ENCODE data around the gene ITGB5.

Gene ITGB5

DNA sequence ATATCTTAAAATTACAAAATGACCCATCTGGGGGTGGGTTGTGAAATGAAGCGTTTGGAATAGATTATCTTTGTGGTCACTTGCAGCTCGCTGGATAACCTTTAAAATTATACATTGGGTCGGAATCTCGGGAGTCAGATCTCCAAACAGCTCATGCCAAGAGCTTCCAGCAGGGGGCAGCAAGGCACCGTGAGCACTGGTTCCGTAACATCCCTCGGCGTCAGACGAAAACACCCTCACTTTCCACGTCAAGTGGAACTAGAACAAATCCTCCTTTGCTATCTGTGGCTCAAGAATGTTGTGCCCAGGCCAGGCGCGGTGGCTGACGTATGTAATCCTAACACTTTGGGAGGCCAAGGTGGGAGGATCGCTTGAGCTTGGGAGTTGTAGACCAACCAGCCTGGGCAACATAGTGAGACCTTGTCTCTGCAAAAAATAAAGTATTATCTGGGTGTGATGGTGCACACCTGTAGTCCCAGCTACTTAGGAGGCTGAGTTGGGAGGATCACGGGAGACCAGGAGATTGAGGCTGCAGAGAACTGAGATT is 125.8 kb downstream of the ITGB5 start:
- TF ChIP-seq, protein P1, sequence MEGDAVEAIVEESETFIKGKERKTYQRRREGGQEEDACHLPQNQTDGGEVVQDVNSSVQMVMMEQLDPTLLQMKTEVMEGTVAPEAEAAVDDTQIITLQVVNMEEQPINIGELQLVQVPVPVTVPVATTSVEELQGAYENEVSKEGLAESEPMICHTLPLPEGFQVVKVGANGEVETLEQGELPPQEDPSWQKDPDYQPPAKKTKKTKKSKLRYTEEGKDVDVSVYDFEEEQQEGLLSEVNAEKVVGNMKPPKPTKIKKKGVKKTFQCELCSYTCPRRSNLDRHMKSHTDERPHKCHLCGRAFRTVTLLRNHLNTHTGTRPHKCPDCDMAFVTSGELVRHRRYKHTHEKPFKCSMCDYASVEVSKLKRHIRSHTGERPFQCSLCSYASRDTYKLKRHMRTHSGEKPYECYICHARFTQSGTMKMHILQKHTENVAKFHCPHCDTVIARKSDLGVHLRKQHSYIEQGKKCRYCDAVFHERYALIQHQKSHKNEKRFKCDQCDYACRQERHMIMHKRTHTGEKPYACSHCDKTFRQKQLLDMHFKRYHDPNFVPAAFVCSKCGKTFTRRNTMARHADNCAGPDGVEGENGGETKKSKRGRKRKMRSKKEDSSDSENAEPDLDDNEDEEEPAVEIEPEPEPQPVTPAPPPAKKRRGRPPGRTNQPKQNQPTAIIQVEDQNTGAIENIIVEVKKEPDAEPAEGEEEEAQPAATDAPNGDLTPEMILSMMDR (IDR thresholded peaks at IDR 0.05) = peak; percentile 94

DNA sequence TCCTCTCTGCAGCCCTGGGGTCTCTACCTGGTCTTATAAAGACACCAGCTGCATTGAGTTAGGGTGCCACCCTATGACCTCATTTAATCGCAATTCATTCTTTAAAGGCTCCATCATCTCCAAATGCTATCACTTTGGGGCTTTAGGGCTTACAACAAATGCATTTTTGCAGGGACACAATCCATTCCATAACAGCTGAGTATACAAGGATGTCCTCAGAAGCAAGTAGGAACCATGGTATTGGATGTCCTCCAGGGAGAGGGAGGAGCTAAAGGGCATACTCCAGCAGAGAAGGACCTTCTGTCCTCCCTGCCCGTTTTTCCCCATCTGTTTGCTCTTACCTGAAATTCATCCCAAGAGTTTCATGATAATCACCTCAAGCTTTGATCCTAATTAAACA is 126.6 kb downstream of the ITGB5 start:
- TF ChIP-seq, protein P1 (IDR thresholded peaks at IDR 0.05) = no peak

DNA sequence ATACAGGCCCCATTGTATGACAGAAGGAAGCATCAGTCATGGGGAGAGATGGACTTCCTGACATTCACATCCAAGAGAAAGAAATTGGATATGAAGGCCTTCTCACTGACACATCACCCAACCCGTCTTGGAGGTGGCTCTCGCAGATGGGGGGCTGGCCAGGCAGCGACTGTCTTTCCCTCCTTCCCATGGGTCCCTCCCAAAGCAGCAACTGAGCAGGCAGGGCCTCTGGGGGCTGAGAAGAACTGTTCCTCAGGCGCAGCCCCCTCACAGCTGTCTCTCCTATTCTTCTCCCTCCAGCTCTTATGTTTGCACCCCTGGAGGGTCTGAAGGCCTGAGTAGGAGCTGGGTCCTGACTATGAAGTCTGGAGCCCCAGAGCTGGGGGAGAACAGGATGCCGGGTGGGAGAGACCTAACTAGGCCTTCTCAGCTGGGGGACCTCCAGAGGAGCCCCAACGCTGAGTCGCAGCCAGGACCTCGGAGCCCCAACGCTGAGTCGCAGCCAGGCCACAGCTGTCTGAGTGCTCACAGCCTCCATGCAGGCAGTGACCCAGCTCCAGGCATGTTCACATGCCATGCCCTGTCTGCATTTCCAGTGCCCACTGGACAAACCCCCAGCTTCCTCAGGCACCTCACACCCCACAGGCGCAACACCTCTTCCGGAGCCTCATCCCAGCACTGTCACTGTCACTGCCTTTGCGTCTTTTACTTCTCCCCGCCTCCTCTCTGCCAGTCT is 127.3 kb downstream of the ITGB5 start:
- TF ChIP-seq, protein P1 (IDR thresholded peaks at IDR 0.05) = no peak

DNA sequence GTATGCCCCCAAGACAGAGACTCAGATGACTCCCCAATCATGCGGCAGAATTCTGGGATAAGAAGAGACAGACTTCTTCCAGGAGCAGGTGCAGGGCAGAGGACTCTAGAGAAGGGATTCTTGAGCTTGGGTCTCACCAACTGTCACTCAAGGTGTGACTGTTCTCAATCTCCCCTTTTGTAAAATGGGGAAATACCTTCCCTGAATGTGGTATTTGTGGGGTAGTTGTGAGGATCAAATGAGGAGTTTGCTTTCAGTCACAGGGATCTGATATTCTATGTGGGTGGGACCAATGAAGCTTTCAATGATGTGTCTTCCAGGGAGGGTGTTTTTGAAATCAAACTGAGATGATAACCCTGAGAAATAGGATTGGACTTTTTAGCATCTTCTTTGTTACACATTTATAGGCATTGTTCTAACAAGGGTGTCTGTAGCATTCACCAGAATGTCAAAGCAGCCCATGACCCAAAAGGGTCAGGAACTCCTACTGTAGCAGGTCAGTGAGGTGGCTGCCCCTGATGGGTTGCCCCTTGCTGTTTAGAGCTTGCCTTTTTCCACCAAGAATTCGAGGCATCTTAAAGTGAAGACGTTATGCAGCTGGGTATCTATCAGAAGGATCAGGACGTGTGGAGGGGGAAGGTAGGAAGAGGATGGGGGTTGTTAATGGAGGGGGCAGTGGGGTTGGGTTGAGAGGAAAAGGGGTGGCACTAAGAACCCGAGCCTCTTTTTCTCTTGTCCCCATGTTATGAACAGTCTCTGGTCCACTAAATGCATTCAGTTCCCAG is 128.1 kb downstream of the ITGB5 start:
- TF ChIP-seq, protein P1 (IDR thresholded peaks at IDR 0.05) = no peak

DNA sequence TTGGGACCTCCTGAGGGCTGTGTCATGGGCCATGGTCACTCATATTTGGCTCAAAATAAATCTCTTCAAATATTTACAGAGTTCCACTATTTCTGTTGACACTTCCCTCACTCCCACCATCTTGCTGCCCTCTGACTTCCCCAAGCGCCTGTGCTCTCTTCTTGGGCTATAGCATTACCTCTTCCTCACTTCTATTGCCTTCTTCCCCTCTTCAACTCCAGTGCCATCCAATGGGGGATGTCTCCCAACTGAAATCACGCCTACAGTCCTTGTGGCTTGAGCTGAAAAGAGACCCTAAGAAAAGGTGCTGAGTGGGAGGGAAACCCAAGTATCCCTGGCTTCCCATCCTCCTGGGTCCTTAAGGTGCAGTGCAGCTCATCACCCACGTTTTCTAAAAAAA is 135.1 kb downstream of the ITGB5 start:
- TF ChIP-seq, protein P1 (IDR thresholded peaks at IDR 0.05) = no peak

DNA sequence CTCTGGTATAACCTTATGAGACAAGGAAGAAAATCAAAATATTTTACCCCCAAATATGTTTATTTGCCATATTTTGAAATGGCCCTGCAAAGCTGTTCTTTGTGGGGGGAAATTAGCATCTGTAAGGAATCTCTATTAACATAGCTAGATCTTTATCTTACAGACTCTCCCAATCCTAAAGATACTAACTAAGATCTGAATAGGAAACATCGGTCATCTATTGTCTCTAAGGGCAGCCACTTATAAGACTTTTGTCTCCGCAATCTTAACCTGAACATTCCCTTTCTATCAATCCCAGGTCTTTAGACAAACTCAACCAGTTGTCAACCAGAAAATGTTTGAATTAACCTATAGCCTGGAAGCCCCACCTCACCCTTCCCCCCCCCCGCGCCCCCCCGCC is 135.7 kb downstream of the ITGB5 start:
- TF ChIP-seq, protein P1 (IDR thresholded peaks at IDR 0.05) = no peak

DNA sequence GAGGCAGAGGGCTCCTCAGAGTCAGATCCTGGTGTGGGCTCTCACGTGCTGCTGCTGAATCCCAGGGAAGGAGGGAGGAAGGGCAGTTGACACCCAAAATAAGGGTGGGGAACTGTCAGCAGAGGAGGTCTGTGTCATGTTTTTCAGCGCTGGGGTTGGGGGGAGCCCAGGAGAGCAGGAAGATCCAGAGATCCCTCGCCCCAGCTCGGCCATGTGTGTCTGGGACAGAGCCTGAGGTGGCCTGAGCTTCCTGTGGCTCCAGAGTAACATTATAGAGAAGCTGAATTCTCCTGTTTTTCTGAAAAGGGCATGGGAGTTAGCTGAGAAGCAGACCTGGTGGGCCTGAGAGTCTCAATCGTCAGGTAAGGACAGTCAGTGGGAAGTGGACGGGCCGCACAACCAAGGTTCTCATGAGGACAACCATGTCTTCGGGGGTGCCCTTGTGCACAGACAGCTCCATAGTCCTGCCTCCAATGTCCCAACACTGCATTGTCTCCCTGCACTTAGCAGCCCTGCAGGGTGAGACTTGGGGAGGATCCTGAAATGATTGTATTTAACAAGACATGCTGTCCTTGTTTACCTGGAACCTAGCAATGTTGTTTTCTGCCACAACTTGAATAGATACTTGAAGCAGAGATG is 138.5 kb downstream of the ITGB5 start:
- TF ChIP-seq, protein P1 (IDR thresholded peaks at IDR 0.05) = no peak

Data from LNCAP (cell line).